ENCODE measurements around the gene TRAPPC12. TPM values are rescaled to one million over a fixed set of nuclear protein-coding genes. Genes with fewer than 3 reads are reported as not detected.

Gene TRAPPC12
- total and polyA plus RNA-seq, 8 donors = 46.6 to 158 (median 70.7) TPM

DNA sequence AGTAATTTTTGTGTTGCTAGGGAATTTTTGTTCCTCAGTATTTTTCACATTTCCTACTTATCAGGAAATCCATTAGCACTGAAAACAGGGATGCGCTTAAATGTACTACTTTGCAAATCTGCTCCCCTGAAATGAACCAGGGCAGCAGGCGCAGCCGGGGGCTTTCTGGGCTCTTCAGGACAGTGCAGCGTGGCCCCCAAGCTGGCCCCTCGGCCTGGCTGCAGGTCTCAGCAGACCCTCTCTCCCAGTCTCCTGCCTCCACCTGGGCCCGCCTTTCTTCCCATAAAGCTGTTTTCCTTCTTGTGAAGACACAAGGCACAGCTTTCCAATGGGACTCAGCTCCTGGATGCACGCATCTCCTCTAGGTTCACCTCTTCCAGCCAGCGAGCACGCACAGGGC, 37.2 kb upstream of the TRAPPC12 start:
- DNase-seq = no peak
- Histone ChIP-seq H3K27me3 (no peaks in the 10 kb centered on the region), H3K27ac (no peak overlapping the region), H3K36me3 (peaks cover 0 to 25% (median 23%) of the 10 kb centered on the region in 4 donors), H3K9me3 (no peaks in the 10 kb centered on the region), H3K4me1 (no peaks in the 10 kb centered on the region), H3K4me3 (no peak overlapping the region)
- WGBS, 5 donors = 96 to 99% (median 97%) methylated on average over 9 of the region's 9 CpGs
- TF ChIP-seq POLR2AphosphoS5 (IDR thresholded peaks at IDR 0.05) (no peak), POLR2A (IDR thresholded peaks at IDR 0.05) (no peak), EP300 (IDR thresholded peaks at IDR 0.05) (no peak)
- TF ChIP-seq, protein P1, sequence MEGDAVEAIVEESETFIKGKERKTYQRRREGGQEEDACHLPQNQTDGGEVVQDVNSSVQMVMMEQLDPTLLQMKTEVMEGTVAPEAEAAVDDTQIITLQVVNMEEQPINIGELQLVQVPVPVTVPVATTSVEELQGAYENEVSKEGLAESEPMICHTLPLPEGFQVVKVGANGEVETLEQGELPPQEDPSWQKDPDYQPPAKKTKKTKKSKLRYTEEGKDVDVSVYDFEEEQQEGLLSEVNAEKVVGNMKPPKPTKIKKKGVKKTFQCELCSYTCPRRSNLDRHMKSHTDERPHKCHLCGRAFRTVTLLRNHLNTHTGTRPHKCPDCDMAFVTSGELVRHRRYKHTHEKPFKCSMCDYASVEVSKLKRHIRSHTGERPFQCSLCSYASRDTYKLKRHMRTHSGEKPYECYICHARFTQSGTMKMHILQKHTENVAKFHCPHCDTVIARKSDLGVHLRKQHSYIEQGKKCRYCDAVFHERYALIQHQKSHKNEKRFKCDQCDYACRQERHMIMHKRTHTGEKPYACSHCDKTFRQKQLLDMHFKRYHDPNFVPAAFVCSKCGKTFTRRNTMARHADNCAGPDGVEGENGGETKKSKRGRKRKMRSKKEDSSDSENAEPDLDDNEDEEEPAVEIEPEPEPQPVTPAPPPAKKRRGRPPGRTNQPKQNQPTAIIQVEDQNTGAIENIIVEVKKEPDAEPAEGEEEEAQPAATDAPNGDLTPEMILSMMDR (IDR thresholded peaks at IDR 0.05) = no peak
- intact Hi-C loops (cut with DNase I; ENCODE audit: low total_unique reads) = no loop called here

DNA sequence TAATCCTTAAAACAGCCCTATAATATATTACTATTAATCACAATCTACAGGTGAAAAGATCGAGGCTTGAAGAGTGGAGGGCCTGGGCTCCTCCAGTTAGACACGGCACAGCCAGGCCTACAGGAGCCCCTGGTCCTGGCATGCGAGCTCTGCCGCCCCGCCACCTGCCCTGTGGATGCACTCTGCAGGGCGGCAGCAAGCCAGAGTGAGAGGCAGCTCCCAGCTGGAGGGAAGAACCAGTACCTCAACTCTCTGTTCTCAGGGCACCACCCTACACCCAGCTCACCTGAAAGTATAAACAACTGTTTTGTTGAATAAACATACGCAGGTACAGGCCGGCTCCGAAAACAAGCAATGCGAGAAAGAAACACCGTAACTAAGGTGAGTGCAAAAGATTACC, 36.5 kb upstream of the TRAPPC12 start:
- Histone ChIP-seq H3K4me1 (no peaks in the 10 kb centered on the region), H3K4me3 (no peak overlapping the region), H3K36me3 (peaks cover 0 to 25% (median 22%) of the 10 kb centered on the region in 4 donors), H3K9me3 (no peaks in the 10 kb centered on the region), H3K27ac (no peak overlapping the region), H3K27me3 (no peaks in the 10 kb centered on the region)
- TF ChIP-seq, protein P1 (IDR thresholded peaks at IDR 0.05) = no peak
- TF ChIP-seq EP300 (IDR thresholded peaks at IDR 0.05) (no peak), POLR2AphosphoS5 (IDR thresholded peaks at IDR 0.05) (no peak), POLR2A (IDR thresholded peaks at IDR 0.05) (no peak)
- intact Hi-C loops (cut with DNase I; ENCODE audit: low total_unique reads) = no loop called here
- 84 to 93% (median 89%) methylated on average over 11 of the region's 11 CpGs for WGBS, 5 donors
- DNase-seq = no peak

DNA sequence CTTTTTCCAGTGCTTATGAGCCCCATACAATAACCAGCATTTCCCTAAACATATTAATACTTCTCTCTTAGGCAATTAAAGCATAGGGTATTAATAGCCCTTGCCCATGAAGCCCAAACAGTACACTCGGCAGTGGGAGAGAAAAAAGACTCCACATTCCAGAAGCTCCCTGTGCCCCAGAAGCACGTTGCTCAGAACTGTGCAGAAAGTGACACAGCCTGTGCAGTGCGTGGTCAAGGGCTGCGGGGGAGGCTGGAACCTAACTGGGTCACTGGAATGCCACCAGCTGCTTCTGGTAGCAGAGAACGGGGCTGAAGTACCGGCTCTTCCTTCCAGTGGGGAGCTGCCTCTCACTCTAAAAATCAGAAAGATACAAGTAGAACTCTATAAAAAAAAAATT, 34.6 kb upstream of the TRAPPC12 start:
- 90 to 98% (median 93%) methylated on average over 6 of the region's 6 CpGs for WGBS, 5 donors
- no peak for DNase-seq
- intact Hi-C loops (cut with DNase I; ENCODE audit: low total_unique reads) = no loop called here
- no peaks in the 10 kb centered on the region for H3K9me3 ChIP-seq
- H3K4me1 ChIP-seq = no peaks in the 10 kb centered on the region
- H3K36me3 ChIP-seq = peaks cover 0 to 35% (median 27%) of the 10 kb centered on the region in 4 donors
- H3K27ac ChIP-seq = no peak overlapping the region
- no peak overlapping the region for H3K4me3 ChIP-seq
- no peaks in the 10 kb centered on the region for H3K27me3 ChIP-seq
- TF ChIP-seq EP300 (IDR thresholded peaks at IDR 0.05) (no peak), POLR2A (IDR thresholded peaks at IDR 0.05) (no peak), POLR2AphosphoS5 (IDR thresholded peaks at IDR 0.05) (no peak)
- TF ChIP-seq, protein P1 (IDR thresholded peaks at IDR 0.05) = no peak

DNA sequence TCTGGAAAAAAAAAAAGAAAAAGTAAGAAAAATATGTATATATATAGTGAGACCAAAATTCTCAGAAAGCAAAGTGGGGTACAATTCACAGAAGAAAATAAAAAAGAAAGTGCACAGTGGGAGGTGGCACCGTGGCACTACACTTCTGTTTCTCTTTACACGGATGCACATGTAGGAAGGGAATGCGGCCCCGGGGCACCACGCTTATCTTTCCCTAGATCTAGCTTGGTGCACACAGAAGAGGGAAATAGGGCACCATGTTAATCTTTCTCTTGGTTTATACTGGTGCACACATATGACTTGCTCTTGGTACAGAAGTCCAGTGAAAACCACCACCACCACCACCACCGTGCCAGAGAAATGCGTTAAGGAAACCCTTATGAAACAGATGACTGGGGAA, 33.9 kb upstream of the TRAPPC12 start:
- no peak overlapping the region for H3K4me3 ChIP-seq
- WGBS, 5 donors = 91 to 98% (median 96%) methylated on average over 7 of the region's 7 CpGs
- H3K4me1 ChIP-seq = no peaks in the 10 kb centered on the region
- no peak for DNase-seq
- H3K36me3 ChIP-seq = peaks cover 0 to 35% (median 27%) of the 10 kb centered on the region in 4 donors
- H3K9me3 ChIP-seq = no peaks in the 10 kb centered on the region
- intact Hi-C loops (cut with DNase I; ENCODE audit: low total_unique reads) = no loop called here
- H3K27ac ChIP-seq = no peak overlapping the region
- H3K27me3 ChIP-seq = no peaks in the 10 kb centered on the region
- TF ChIP-seq EP300 (IDR thresholded peaks at IDR 0.05) = no peak

DNA sequence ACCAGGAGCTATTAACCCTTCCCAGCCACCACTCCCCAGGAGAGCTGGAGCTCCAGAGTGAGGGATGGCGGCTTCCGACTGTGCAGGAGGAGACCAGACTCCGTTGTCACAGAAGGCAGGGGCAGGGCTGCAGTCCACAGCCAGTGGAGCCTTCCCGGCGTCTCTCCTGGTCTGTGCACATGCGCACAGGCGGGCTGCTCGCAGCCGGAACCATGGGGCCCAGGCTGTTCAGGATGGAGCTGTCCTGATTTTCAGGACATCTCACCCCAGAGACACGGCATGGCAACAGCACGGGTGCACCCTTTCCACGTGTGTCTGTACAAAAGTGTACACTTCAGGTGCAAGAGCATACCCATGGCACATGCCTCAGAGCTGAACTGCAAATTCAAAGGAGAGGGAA, 30.7 kb upstream of the TRAPPC12 start:
- Histone ChIP-seq H3K4me1 (no peaks in the 10 kb centered on the region), H3K27me3 (no peaks in the 10 kb centered on the region), H3K9me3 (peaks cover 0 to 9% (median 0%) of the 10 kb centered on the region in 4 donors), H3K4me3 (no peak overlapping the region), H3K27ac (no peak overlapping the region), H3K36me3 (peaks cover 3 to 52% (median 45%) of the 10 kb centered on the region in 4 donors)
- TF ChIP-seq POLR2A (IDR thresholded peaks at IDR 0.05) (no peak), EP300 (IDR thresholded peaks at IDR 0.05) (no peak), POLR2AphosphoS5 (IDR thresholded peaks at IDR 0.05) (no peak)
- TF ChIP-seq, protein P1 (IDR thresholded peaks at IDR 0.05) = no peak
- 82 to 96% (median 93%) methylated on average over 5 to 12 of the region's 12 CpGs for WGBS, 5 donors
- DNase-seq = no peak
- intact Hi-C loops (cut with DNase I; ENCODE audit: low total_unique reads) = no loop called here
